Panc1 (cell line): ENCODE results near the gene GPS1. TPM values are rescaled to one million over a fixed set of nuclear protein-coding genes. Genes with fewer than 3 reads are reported as not detected.
A peak's percentile ranks its signal among the peaks of the same experiment; 100 is the strongest.

Experiments
- ATAC-seq: fragments of 200-7000 bp; cut with Tn5 transposase; 2 replicates; pipeline ENCODE4 v1.9.1; 2020; ENCODE audit warnings: mild to moderate bottlenecking, moderate library complexity
- BruUV-seq: library from RNA; stranded (reverse); fragments of 400-500 nt; replicated peaks from 2 replicates; lab custom pipeline; 2021; lab: Mats Ljungman, UMichigan
- CTCF ChIA-PET: fragments of 300-600 bp; sonication (Branson Sonifier 250); formaldehyde crosslinking; loops from one replicate; lab custom pipeline; 2022; ENCODE audit warnings: antibody characterized with exemption; lab: Charles Lee
- POLR2A ChIA-PET: fragments of 300-600 bp; sonication (Branson Sonifier 250); formaldehyde crosslinking; loops from one replicate; lab custom pipeline; 2022; ENCODE audit warnings: antibody characterized with exemption; lab: Charles Lee
- DNase-seq: peaks from one replicate; pipeline ENCODE4 v3.0.0-alpha.2; 2010; ENCODE audit warnings: low read depth, low spot score
- H3K27ac ChIP-seq: 2 replicates; pipeline ENCODE4 v1.5.1; 2011; ENCODE audit warnings: mild to moderate bottlenecking, low read length, inconsistent platforms
- H3K27me3 ChIP-seq: fragments of 200-500 bp; sonication (Bioruptor generic); 2 replicates; pipeline ENCODE4 v1.6.0; 2014; ENCODE audit warnings: low read length, inconsistent platforms; ENCODE audit not compliant: control insufficient read depth, insufficient read depth
- H3K36me3 ChIP-seq: fragments of 200-500 bp; sonication (Bioruptor generic); 2 replicates; pipeline ENCODE4 v1.5.1; 2014; ENCODE audit warnings: inconsistent platforms, mild to moderate bottlenecking, low read length, moderate library complexity; ENCODE audit not compliant: control insufficient read depth, insufficient read depth
- H3K4me1 ChIP-seq: 2 replicates; pipeline ENCODE4 v1.5.1; 2011; ENCODE audit warnings: inconsistent platforms, mild to moderate bottlenecking, low read length, moderate library complexity; ENCODE audit not compliant: control insufficient read depth, insufficient read depth
- H3K4me3 ChIP-seq, 2 experiments: 2 replicates each; pipeline ENCODE4 v1.5.1; 2011 to 2012; ENCODE audit warnings: low read depth in 2 of 2, low read length in 2 of 2, mild to moderate bottlenecking in 2 of 2, inconsistent platforms in 1 of 2, moderate library complexity in 1 of 2
- H3K9me3 ChIP-seq: fragments of 200-500 bp; sonication (Bioruptor generic); 2 replicates; pipeline ENCODE4 v1.5.1; 2014; ENCODE audit warnings: low read depth, mild to moderate bottlenecking, inconsistent platforms, low read length, moderate library complexity; ENCODE audit not compliant: control insufficient read depth, insufficient read depth
- CTCF ChIP-seq: fragments of 450-650 bp; IDR thresholded peaks from 2 replicates; pipeline ENCODE4 v1.5.1; 2017; ENCODE audit warnings: mild to moderate bottlenecking
- POLR2AphosphoS5 ChIP-seq: IDR thresholded peaks from 2 replicates; pipeline ENCODE4 v1.6.1; 2012; ENCODE audit warnings: mild to moderate bottlenecking, low read depth, low read length, moderate library complexity
- REST ChIP-seq, 2 experiments: IDR thresholded peaks; 2 replicates each; pipeline ENCODE4 v1.6.1; 2011 to 2012; ENCODE audit warnings: low read depth in 2 of 2, control low read depth in 1 of 2, low read length in 1 of 2, mild to moderate bottlenecking in 1 of 2, moderate library complexity in 1 of 2; ENCODE audit not compliant: insufficient read depth in 1 of 2
- SIN3A ChIP-seq: IDR thresholded peaks from 2 replicates; pipeline ENCODE4 v1.6.1; 2012; ENCODE audit warnings: low read depth, mild to moderate bottlenecking, low read length, moderate library complexity, borderline replicate concordance; ENCODE audit not compliant: insufficient read depth
- TCF7L2 ChIP-seq: IDR thresholded peaks from 2 replicates; pipeline ENCODE4 v1.6.1; 2011; ENCODE audit warnings: mild to moderate bottlenecking, low read depth, low read length, inconsistent platforms
- in situ Hi-C: cut with HindIII; loops from 2 replicates; pipeline ENCODE4 v1.10.0; 2016; ENCODE audit warnings: low sequenced_read_pairs, low pct_unique_long_range_greater_than_20kb
- intact Hi-C: fragments of 100-400 bp; cut with micrococcal nuclease; formaldehyde crosslinking; loops from one replicate; pipeline ENCODE4 v1.10.0; 2022; ENCODE audit not compliant: unreplicated experiment
- total RNA-seq: library from RNA; stranded (reverse); gene quantifications from one replicate; pipeline ENCODE4 v1.2.1, GENCODE V29; 2021; ENCODE audit not compliant: unreplicated experiment

Gene GPS1
- total RNA-seq, 1 experiment from 2014 or later, result 175 TPM

DNA sequence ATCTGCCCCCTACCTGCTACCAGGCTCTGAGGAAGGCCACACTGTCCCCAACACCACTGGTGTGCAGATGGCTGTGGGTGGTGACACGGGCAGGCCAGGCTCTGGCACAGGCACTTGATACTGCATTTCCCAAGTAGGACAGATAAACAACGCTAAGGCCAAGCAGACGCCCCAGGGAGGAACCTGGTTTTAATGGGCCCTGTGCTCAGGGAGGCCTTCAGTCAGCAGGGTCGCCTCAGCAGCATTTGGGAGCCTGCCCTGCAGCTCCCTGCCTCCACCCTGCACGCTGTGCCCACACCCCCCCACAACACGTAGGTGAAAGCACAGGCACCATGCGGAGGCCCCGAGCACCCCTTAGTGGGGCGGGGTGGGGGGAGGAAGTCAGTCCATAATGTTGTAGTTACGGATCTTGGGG is 49.6 kb downstream of the GPS1 start:
- in situ Hi-C loops (no loop called here), intact Hi-C loops (loop anchor here (10.0 kb wide), 1 partner anchor 133 kb away; no protein-coding TSS in a partner anchor)
- no peak overlapping the region for H3K4me3 ChIP-seq
- POLR2A ChIA-PET, result interaction anchor here (0.6 kb wide), 1 partner anchor 39 kb away, joined by 3 read pairs; no protein-coding TSS in a partner anchor
- H3K4me1 ChIP-seq, result peaks cover 75% of the 10 kb centered on the region
- TF ChIP-seq POLR2AphosphoS5 (no peak), TCF7L2 (no peak), SIN3A (no peak), CTCF (no peak), REST (IDR thresholded peaks at IDR 0.05; ENCODE audit: insufficient read depth in 1 of 2, low read depth in 2 of 2, low read length in 1 of 2) (no peak)
- BruUV-seq, result no TSS peak
- CTCF ChIA-PET, result no interaction called here
- no peak for ATAC-seq
- H3K9me3 ChIP-seq, result no peaks in the 10 kb centered on the region
- no peak for DNase-seq
- H3K36me3 ChIP-seq, result peaks cover 4% of the 10 kb centered on the region; the same call in 1 of the 2 replicates
- peak overlapping the region; percentile 97 for H3K27ac ChIP-seq
- no peaks in the 10 kb centered on the region for H3K27me3 ChIP-seq

DNA sequence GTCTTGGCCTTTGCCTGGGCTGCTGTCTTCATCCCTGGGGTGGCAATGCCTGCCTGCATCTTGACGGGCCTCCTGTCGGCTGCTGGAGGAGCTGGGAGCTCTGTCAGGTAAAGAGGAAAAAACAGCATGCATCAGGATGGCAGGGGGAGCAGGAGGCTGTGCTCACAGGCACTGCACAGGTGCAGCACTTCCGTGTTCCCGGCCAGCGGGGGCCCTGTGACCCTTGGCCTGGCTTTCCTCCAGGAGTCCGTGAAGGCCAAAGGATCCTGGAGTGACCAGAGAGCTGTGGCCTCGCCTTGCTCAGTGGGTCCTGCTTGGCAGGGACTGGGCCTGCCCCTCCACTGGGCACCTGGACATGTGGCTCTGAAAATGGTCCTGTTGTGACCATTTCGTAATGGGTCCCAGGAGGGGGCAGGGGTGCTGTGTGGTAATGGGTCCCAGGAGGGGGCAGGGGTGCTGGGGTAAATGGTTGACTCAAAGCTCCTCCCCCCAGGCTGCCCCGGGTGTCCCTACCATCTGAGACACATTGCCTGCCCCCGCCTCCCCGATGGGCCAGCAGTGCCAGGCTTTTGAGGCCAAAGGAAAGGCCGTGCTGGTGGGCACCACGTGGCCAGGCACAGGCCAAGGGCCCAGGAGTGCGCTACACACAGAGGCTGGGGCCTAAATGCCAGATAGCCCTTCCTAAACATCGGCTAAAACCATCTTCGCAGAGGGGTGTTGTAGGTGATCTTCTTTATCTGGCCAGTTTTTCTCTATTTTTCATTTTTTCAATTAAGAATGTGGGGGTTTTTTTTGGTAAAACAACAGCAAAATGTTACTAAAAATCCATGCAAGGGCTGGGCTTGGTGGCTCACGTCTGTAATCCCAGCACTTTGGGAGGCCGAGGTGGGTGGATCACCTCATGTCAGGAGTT is 50.3 kb downstream of the GPS1 start:
- ATAC-seq (no peak), DNase-seq (no peak)
- peaks cover 1% of the 10 kb centered on the region; the same call in 1 of the 2 replicates for H3K36me3 ChIP-seq
- in situ Hi-C loops (no loop called here), intact Hi-C loops (loop anchor here (10.0 kb wide), 1 partner anchor 133 kb away; no protein-coding TSS in a partner anchor)
- peaks cover 78% of the 10 kb centered on the region for H3K4me1 ChIP-seq
- TF ChIP-seq SIN3A, result no peak
- TF ChIP-seq TCF7L2, result no peak
- 0 out of 4 replicates have a peak, but pooled peaks of 1 of the 2 experiments have one; percentile 14 for TF ChIP-seq REST (IDR thresholded peaks at IDR 0.05; ENCODE audit: insufficient read depth in 1 of 2, low read depth in 2 of 2, low read length in 1 of 2)
- TF ChIP-seq POLR2AphosphoS5, result peak; percentile 41; the same call in 1 of the 2 replicates
- no peak for TF ChIP-seq CTCF
- H3K9me3 ChIP-seq, result no peaks in the 10 kb centered on the region
- peak overlapping the region; percentile 97 for H3K27ac ChIP-seq
- POLR2A ChIA-PET, result interaction anchor here (0.6 to 0.7 kb wide), 3 partner anchors 10 to 64 kb away, joined by 3 to 5 read pairs (median 3); no protein-coding TSS in a partner anchor
- no peak overlapping the region for H3K4me3 ChIP-seq
- BruUV-seq, result no TSS peak
- no peaks in the 10 kb centered on the region for H3K27me3 ChIP-seq
- CTCF ChIA-PET, result interaction anchor here (0.6 to 1.3 kb wide), 3 partner anchors 72 to 86 kb away, joined by 4 to 5 read pairs (median 5); no protein-coding TSS in a partner anchor
